Measurements from ENCODE around the gene RPP14. TPM values are rescaled to one million over a fixed set of nuclear protein-coding genes. Genes with fewer than 3 reads are reported as not detected.

Gene RPP14
- total RNA-seq, 2 donors from 2014 or later = 22.0 to 23.6 TPM

GRCh38 chr3:58296269-58296668, 9.8 kb upstream of the RPP14 start:
- peaks cover 26% of the 10 kb centered on the region for H3K36me3 Mint-ChIP-seq (ENCODE audit: low read depth)
- Histone ChIP-seq H3K36me3 (ENCODE audit: control insufficient read depth, insufficient read depth, low read length) (no peaks in the 10 kb centered on the region), H3K27me3 (ENCODE audit: control insufficient read depth, insufficient read depth, low read length, poor library complexity, severe bottlenecking) (no peaks in the 10 kb centered on the region), H3K9me3 (ENCODE audit: control insufficient read depth, low read length) (no peaks in the 10 kb centered on the region), H3K4me3 (ENCODE audit: low read length) (no peak overlapping the region), H3K27ac (ENCODE audit: low read depth, low read length) (no peak overlapping the region), H3K4me1 (ENCODE audit: control insufficient read depth, insufficient read depth, low read length) (no peaks in the 10 kb centered on the region), H3K9ac (ENCODE audit: extremely low read depth, low read length, poor library complexity, severe bottlenecking) (no peak overlapping the region)
- DNase-seq = no peak
- H3K9me3 Mint-ChIP-seq = peaks cover 13% of the 10 kb centered on the region
- H3K4me1 Mint-ChIP-seq = peaks cover 3% of the 10 kb centered on the region
- no peak overlapping the region for H3K27ac Mint-ChIP-seq
- WGBS, 2 experiments (ENCODE audit: insufficient coverage in 1 of 2, insufficient read length in 1 of 2) = 75 to 100% methylated on average over 1 to 5 of the region's 5 CpGs
- TF ChIP-seq CTCF (conservative IDR thresholded peaks at IDR 0.05) = no peak
- H3K4me3 Mint-ChIP-seq = no peak overlapping the region
- peaks cover 4% of the 10 kb centered on the region for H3K27me3 Mint-ChIP-seq (ENCODE audit: insufficient read depth)

- WGBS, 2 experiments (ENCODE audit: insufficient coverage in 1 of 2, insufficient read length in 1 of 2) = 91% methylated on average over 5 to 6 of the region's 6 CpGs
- TF ChIP-seq CTCF (conservative IDR thresholded peaks at IDR 0.05) = no peak
- Histone ChIP-seq H3K9me3 (ENCODE audit: control insufficient read depth, low read length) (no peaks in the 10 kb centered on the region), H3K9ac (ENCODE audit: extremely low read depth, low read length, poor library complexity, severe bottlenecking) (no peak overlapping the region), H3K27me3 (ENCODE audit: control insufficient read depth, insufficient read depth, low read length, poor library complexity, severe bottlenecking) (no peaks in the 10 kb centered on the region), H3K4me3 (ENCODE audit: low read length) (no peak overlapping the region), H3K27ac (ENCODE audit: low read depth, low read length) (no peak overlapping the region), H3K36me3 (ENCODE audit: control insufficient read depth, insufficient read depth, low read length) (no peaks in the 10 kb centered on the region), H3K4me1 (ENCODE audit: control insufficient read depth, insufficient read depth, low read length) (no peaks in the 10 kb centered on the region)
- peaks cover 20% of the 10 kb centered on the region for H3K36me3 Mint-ChIP-seq (ENCODE audit: low read depth)
- H3K27me3 Mint-ChIP-seq (ENCODE audit: insufficient read depth) = peaks cover 9% of the 10 kb centered on the region
- peaks cover 7% of the 10 kb centered on the region for H3K9me3 Mint-ChIP-seq
- no peak for DNase-seq
- H3K4me1 Mint-ChIP-seq = peaks cover 3% of the 10 kb centered on the region
- no peak overlapping the region for H3K4me3 Mint-ChIP-seq
- no peak overlapping the region for H3K27ac Mint-ChIP-seq
These were observed 9.2 kb upstream of the RPP14 start for GRCh38 chr3:58296843-58297242.

GRCh38 chr3:58298190-58298589, 7.9 kb upstream of the RPP14 start:
- H3K9me3 ChIP-seq (ENCODE audit: control insufficient read depth, low read length) = no peaks in the 10 kb centered on the region
- peaks cover 2% of the 10 kb centered on the region for H3K9me3 Mint-ChIP-seq
- WGBS, 2 experiments (ENCODE audit: insufficient coverage in 1 of 2, insufficient read length in 1 of 2) = 56 to 77% methylated on average over 1 to 3 of the region's 3 CpGs
- no peak overlapping the region for H3K4me3 ChIP-seq (ENCODE audit: low read length)
- no peak for TF ChIP-seq CTCF (conservative IDR thresholded peaks at IDR 0.05)
- no peak overlapping the region for H3K9ac ChIP-seq (ENCODE audit: extremely low read depth, low read length, poor library complexity, severe bottlenecking)
- no peaks in the 10 kb centered on the region for H3K4me1 ChIP-seq (ENCODE audit: control insufficient read depth, insufficient read depth, low read length)
- H3K4me3 Mint-ChIP-seq = no peak overlapping the region
- peaks cover 3% of the 10 kb centered on the region for H3K4me1 Mint-ChIP-seq
- peaks cover 18% of the 10 kb centered on the region for H3K27me3 Mint-ChIP-seq (ENCODE audit: insufficient read depth)
- peaks cover 11% of the 10 kb centered on the region for H3K27me3 ChIP-seq (ENCODE audit: control insufficient read depth, insufficient read depth, low read length, poor library complexity, severe bottlenecking)
- no peak overlapping the region for H3K27ac Mint-ChIP-seq
- no peaks in the 10 kb centered on the region for H3K36me3 ChIP-seq (ENCODE audit: control insufficient read depth, insufficient read depth, low read length)
- peaks cover 10% of the 10 kb centered on the region for H3K36me3 Mint-ChIP-seq (ENCODE audit: low read depth)
- H3K27ac ChIP-seq (ENCODE audit: low read depth, low read length) = no peak overlapping the region
- DNase-seq = peak; percentile 43
